GM12878 (cell line): Measurements from ENCODE around the gene MAPKAPK2.

Source experiments
- ATF3 ChIP-seq: IDR thresholded peaks from 2 replicates; pipeline ENCODE4 v1.6.1; 2011; ENCODE audit warnings: low read depth, mild to moderate bottlenecking, low read length, moderate library complexity, borderline replicate concordance; ENCODE audit errors: extremely low read depth
- CTCF ChIP-seq, 3 experiments: IDR thresholded peaks in 2 of 3; conservative IDR thresholded peaks in 1 of 3; 2 replicates each; pipeline ENCODE4 v1.5.1; 2011; ENCODE audit warnings: low read depth in 3 of 3, low read length in 3 of 3, mild to moderate bottlenecking in 3 of 3, control low read depth in 2 of 3, moderate library complexity in 2 of 3, inconsistent platforms in 1 of 3, mixed read lengths in 1 of 3; ENCODE audit not compliant: control insufficient read depth in 2 of 3, insufficient read depth in 1 of 3; ENCODE audit errors: extremely low read depth in 1 of 3
- RB1 ChIP-seq: fragments of 450-650 bp; formaldehyde crosslinking; IDR thresholded peaks from 2 replicates; pipeline ENCODE4 v1.6.1; 2017; ENCODE audit warnings: mild to moderate bottlenecking, borderline replicate concordance
- SIN3A ChIP-seq: IDR thresholded peaks from 2 replicates; pipeline ENCODE4 v1.6.1; 2012; ENCODE audit warnings: low read depth, low read length, improper control_type of control experiment
- SIX5 ChIP-seq: IDR thresholded peaks from 2 replicates; pipeline ENCODE4 v1.6.1; 2011; ENCODE audit warnings: mild to moderate bottlenecking, low read depth, low read length, moderate library complexity; ENCODE audit not compliant: severe bottlenecking
- ZZZ3 ChIP-seq: IDR thresholded peaks from 2 replicates; pipeline ENCODE4 v1.6.1; 2011; ENCODE audit warnings: low read depth; ENCODE audit not compliant: control insufficient read depth, insufficient read length

- TF ChIP-seq ATF3 (no peak), ZZZ3 (no peak), CTCF (IDR thresholded peaks at IDR 0.05 in 2 of 3, conservative IDR thresholded peaks at IDR 0.05 in 1 of 3; ENCODE audit: control insufficient read depth in 2 of 3, extremely low read depth in 1 of 3, insufficient read depth in 1 of 3, low read depth in 3 of 3, low read length in 3 of 3) (no peak), SIN3A (no peak), RB1 (no peak), SIX5 (no peak)
Observed at GRCh38 chr1:206723805-206724472, 39.2 kb downstream of the MAPKAPK2 start.
